Small intestine (tissue), 7 donors: Measurements from ENCODE around the gene CRYAA. TPM values are rescaled to one million over a fixed set of nuclear protein-coding genes. Genes with fewer than 3 reads are reported as not detected.

Experiments
- DNase-seq, 2 donors: peaks; one replicate each; pipeline versions ENCODE4 v3.0.0 to v3.0.0-alpha.2; 2013
- FAIRE-seq: peaks from 2 replicates; lab custom pipeline; 2012; peaks lifted over from hg19 to GRCh38; lab: Jason Lieb, UNC
- H3K27ac ChIP-seq, 3 donors: one replicate each; pipeline ENCODE4 v1.5.1; 2013; ENCODE audit warnings: low read length in 2 of 3, mild to moderate bottlenecking in 2 of 3, control low read depth in 1 of 3, inconsistent platforms in 1 of 3, low read depth in 1 of 3, moderate library complexity in 1 of 3
- H3K27me3 ChIP-seq, 3 donors: one replicate each; pipeline ENCODE4 v1.6.1; 2013; ENCODE audit warnings: low read length in 3 of 3, inconsistent platforms in 1 of 3; ENCODE audit not compliant: control insufficient read depth in 3 of 3, insufficient read depth in 3 of 3
- H3K36me3 ChIP-seq, 3 donors: one replicate each; pipeline ENCODE4 v1.6.1; 2013; ENCODE audit warnings: low read length in 3 of 3, inconsistent platforms in 1 of 3, low read depth in 1 of 3, mild to moderate bottlenecking in 1 of 3, moderate library complexity in 1 of 3; ENCODE audit not compliant: control insufficient read depth in 3 of 3, insufficient read depth in 2 of 3
- H3K4me1 ChIP-seq, 3 donors: one replicate each; pipeline ENCODE4 v1.6.1; 2013; ENCODE audit warnings: low read length in 2 of 3, inconsistent platforms in 1 of 3, low read depth in 1 of 3, mild to moderate bottlenecking in 1 of 3, moderate library complexity in 1 of 3; ENCODE audit not compliant: control insufficient read depth in 3 of 3, insufficient read depth in 2 of 3
- H3K4me3 ChIP-seq, 3 donors: one replicate each; pipeline ENCODE4 v1.5.1; 2013; ENCODE audit warnings: low read length in 3 of 3, control low read depth in 1 of 3, inconsistent platforms in 1 of 3, low read depth in 1 of 3, mild to moderate bottlenecking in 1 of 3, moderate library complexity in 1 of 3
- H3K9me3 ChIP-seq, 2 donors: one replicate each; pipeline ENCODE4 v1.6.1; 2013; ENCODE audit warnings: low read depth in 1 of 2, low read length in 1 of 2; ENCODE audit not compliant: control insufficient read depth in 2 of 2, insufficient read depth in 1 of 2
- WGBS, 3 donors: extraction: QIAGEN DNeasy Blood & Tissue Kit; methylation state at CpG; one replicate each; pipeline ENCODE4 v1.1.7; 2013; 5-methylcytosine and 5-hydroxymethylcytosine counted together
- polyA plus RNA-seq, 4 donors: library from polyadenylated mRNA; stranded (reverse) in 3 of 4; unstranded in 1 of 4; fragments of 200-250 nt in 3 of 4; fragments of 120-200 nt in 1 of 4; gene quantifications; one replicate each; pipeline versions ENCODE4 v1.2.1 to v1.2.3, GENCODE V29; 2013
- donor health status: healthy with polysubstance abuse.
- donor health status: control.
- donor health status: control.
- donor health status: Bipolar disorder and iron deficiency.
- donor health status: healthy.

Gene CRYAA
- polyA plus RNA-seq, 4 donors = not detected

DNA sequence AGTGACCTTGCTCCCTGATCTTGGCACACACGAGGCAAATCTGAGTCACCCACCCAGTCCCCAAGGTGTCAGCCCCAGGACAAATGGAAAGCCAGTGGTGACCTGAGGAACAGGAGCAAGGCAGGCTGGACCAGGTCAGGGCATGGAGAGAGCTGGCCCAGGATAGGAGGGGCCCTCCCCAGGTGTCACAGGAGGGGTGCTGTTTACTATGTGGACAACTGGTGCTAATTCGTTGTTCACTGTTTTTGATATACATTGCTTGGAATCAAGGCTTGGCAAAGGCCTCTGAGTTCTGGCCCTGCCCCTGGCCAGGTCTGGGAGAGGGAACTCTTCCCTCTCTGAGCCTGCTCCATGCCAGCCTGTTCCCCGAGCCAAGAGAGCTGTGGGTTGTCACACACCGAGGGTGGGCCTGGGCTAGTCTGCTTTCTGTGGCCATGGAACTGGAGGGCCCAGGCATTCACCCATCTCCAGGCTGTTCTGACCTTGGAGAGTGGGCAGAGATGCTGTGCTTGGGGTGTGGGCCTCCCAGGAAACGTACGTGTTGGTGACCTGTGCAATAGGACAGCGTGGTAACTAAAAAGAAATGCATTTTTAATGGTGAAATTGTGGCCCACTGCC, 41.8 kb downstream of the CRYAA start:
- H3K9me3 ChIP-seq = peaks cover 0 to 6% of the 10 kb centered on the region in 2 donors
- no peaks in the 10 kb centered on the region for H3K27me3 ChIP-seq
- 51 to 77% (median 66%) methylated on average over 7 of the region's 7 CpGs for WGBS, 3 donors
- FAIRE-seq (no peak), DNase-seq (no peak)
- no peak overlapping the region for H3K4me3 ChIP-seq
- H3K27ac ChIP-seq = no peak overlapping the region
- no peaks in the 10 kb centered on the region for H3K36me3 ChIP-seq
- H3K4me1 ChIP-seq = peaks cover 0 to 4% (median 2%) of the 10 kb centered on the region in 3 donors

DNA sequence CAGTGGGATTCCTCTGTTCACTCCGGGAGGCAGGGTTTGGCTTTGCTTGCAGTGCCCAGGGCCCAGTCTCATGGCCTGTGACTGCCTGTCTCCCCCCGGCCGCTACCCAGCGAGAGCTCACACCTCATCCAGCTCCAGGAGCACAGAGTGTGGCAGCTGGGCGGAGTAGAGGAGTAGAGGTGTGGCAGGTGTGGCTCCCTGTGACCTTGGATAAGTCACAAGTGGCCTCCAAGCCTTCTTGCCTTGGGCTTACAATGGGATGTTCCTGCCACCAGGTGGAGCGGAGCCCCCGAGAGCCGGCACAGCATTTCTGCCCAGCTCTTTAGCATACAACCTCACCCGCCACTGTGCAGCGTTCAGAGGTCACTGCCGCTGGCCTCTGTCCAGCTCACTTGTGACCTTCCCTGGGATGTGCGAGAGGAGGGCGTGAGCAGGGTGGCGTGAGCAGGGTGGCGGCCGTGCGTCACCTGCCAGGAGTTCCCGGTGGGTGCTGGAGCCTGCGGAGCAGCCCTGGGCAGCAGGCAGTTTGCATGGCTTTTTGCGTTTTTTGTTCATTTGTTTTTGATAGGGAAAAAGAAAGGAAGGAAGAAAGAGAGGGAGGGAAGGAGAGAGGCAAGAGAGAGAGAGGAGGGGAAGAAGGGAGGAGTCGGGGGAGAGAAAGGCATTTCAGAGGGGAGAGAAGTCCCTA, 42.4 kb downstream of the CRYAA start:
- no peak overlapping the region for H3K27ac ChIP-seq
- H3K9me3 ChIP-seq = peaks cover 0 to 6% of the 10 kb centered on the region in 2 donors
- H3K4me1 ChIP-seq = peaks cover 0 to 4% (median 2%) of the 10 kb centered on the region in 3 donors
- H3K36me3 ChIP-seq = no peaks in the 10 kb centered on the region
- no peak overlapping the region for H3K4me3 ChIP-seq
- 10 to 53% (median 35%) methylated on average over 21 of the region's 21 CpGs for WGBS, 3 donors
- no peaks in the 10 kb centered on the region for H3K27me3 ChIP-seq
- DNase-seq = peak; percentile 68 to 88
- no peak for FAIRE-seq

DNA sequence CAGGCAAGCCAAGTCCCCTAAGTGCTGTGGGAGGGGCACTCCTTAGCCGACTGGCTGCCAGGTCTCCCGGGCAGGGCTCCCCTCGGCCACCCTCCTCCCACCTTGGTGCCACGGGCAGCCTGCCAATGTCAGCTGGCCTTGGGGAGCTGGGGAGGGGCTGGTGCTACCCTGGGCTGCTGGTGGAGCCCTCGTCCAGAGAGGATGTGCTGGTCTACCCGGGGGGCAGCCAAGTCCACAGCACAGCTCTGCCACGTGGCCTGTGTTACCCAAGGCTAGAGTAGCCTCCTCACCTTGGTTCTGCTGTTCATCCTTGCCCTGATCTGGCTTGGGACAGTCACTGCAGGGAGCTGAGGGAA, 42.9 kb downstream of the CRYAA start:
- Histone ChIP-seq H3K4me1 (peaks cover 0 to 4% (median 2%) of the 10 kb centered on the region in 3 donors), H3K27ac (no peak overlapping the region), H3K9me3 (peaks cover 0 to 6% of the 10 kb centered on the region in 2 donors), H3K36me3 (no peaks in the 10 kb centered on the region), H3K27me3 (no peaks in the 10 kb centered on the region), H3K4me3 (no peak overlapping the region)
- 23 to 44% (median 31%) methylated on average over 5 to 7 of the region's 7 CpGs for WGBS, 3 donors
- DNase-seq = peak in 1 of 2 donors; percentile 17
- FAIRE-seq = no peak

Other genes starting within 250 kb of the CRYAA start
- under 1 TPM in 1 of 4 donors, not detected in 3; 0.89 TPM for gene ERVH48-1, start 243.4 kb upstream of the CRYAA start, polyA plus RNA-seq
- 10 to 100 TPM in 1 of 4 donors, 1 to 10 TPM in 3; 4.7 to 11.8 (median 6.0) TPM for gene PKNOX1, start 194.4 kb upstream of the CRYAA start, polyA plus RNA-seq
- gene CBS, start 93.2 kb upstream of the CRYAA start, polyA plus RNA-seq = 10 to 100 TPM in 3 of 4 donors, 1 to 10 TPM in 1; 9.4 to 20.6 (median 11.0) TPM
- 100 to 1,000 TPM in 1 of 4 donors, 10 to 100 TPM in 3; 39.2 to 124 (median 43.4) TPM for gene U2AF1, start 61.4 kb upstream of the CRYAA start, polyA plus RNA-seq